PC-3 (cell line): Measurements from ENCODE around the gene LRRC40.

Experiments
- CTCF ChIP-seq: fragments of 300-600 bp; sonication (generic); conservative IDR thresholded peaks from 2 replicates; pipeline ENCODE4 v1.5.1; 2017; ENCODE audit warnings: antibody characterized with exemption, low read depth, mild to moderate bottlenecking, low read length
- EZH2 ChIP-seq: fragments of 300-600 bp; sonication (generic); IDR thresholded peaks from one replicate; pipeline ENCODE4 v1.6.1; 2017; ENCODE audit warnings: antibody characterized with exemption, mild to moderate bottlenecking, low read length; ENCODE audit not compliant: unreplicated experiment
- EZH2phosphoT487 ChIP-seq: fragments of 300-600 bp; sonication (generic); IDR thresholded peaks from 2 replicates; pipeline ENCODE4 v1.6.1; 2018; ENCODE audit warnings: mild to moderate bottlenecking, antibody characterized with exemption, low read length, borderline replicate concordance

GRCh38 chr1:70169018-70169839 is 36.1 kb downstream of the LRRC40 start:
- TF ChIP-seq EZH2 (no peak), EZH2phosphoT487 (no peak), CTCF (no peak)
